NCI-H2227 (cell line): ENCODE results near the gene CTTNBP2.

ENCODE experiments used
- DNase-seq: peaks from one replicate; lab custom pipeline; 2025; ENCODE audit not compliant: unreplicated experiment; lab: John Stamatoyannopoulos, UW

CTTNBP2 gene

GRCh38 chr7:117873310-117874190 is at the start of gene CTTNBP2:
TSS of gene CTTNBP2 (minus strand) at chr7:117873441. CDS start at chr7:117873415, 26 bp downstream.
- peak; percentile 72 for DNase-seq

DNA sequence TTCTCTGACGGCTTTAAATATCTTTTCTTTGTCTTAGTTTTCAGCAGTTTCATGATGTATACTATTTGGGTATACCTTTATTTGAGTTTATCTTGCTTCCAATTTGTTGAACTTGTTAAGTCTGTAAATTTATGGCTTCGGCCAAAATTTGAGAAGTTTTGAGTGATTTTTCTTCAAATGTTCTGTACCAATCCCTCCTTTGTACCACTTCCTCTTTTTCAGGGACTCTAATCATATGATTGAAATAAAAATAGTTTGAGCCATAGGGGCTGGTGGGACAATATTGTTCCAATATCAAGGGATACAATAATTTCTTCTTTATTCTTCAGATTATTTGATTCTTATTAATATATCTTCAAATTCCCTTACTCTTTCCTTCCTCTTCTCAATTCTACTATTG is 43.1 kb upstream of the CTTNBP2 start:
- no peak for DNase-seq

- DNase-seq = no peak
Observed at GRCh38 chr7:117912421-117912820, 39.2 kb upstream of the CTTNBP2 start.

- DNase-seq = no peak
Observed at GRCh38 chr7:117908031-117908795, 35.0 kb upstream of the CTTNBP2 start.

DNA sequence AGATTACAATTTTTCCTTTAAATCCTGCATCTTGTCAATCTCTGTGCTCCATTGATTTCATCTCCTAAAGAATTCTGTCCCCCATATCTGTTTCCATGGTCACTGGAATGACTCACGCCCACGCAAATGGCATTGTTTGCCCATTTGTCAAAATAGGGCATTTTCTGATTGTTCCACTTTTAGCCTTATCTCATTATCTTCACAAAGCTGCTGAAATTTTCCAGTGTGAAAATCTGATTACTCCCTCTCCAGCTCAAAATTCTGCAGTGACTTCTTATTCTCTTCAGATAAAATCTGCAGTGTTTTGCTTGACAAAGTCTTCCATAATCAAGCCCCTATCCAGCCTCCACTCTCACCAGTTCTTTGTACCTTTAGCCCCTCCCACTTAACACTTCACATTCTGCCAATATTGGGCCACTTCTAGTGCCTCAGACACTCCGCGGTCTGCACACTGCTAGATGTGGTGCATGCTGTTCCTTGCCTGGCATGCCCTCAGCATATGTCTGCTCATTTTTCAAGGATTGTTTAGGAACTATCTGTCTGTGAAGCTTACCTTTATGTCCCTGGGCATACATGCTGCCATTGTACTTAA is 33.9 kb upstream of the CTTNBP2 start:
- no peak for DNase-seq

GRCh38 chr7:117902314-117902889 is 29.2 kb upstream of the CTTNBP2 start:
- DNase-seq = no peak

DNA sequence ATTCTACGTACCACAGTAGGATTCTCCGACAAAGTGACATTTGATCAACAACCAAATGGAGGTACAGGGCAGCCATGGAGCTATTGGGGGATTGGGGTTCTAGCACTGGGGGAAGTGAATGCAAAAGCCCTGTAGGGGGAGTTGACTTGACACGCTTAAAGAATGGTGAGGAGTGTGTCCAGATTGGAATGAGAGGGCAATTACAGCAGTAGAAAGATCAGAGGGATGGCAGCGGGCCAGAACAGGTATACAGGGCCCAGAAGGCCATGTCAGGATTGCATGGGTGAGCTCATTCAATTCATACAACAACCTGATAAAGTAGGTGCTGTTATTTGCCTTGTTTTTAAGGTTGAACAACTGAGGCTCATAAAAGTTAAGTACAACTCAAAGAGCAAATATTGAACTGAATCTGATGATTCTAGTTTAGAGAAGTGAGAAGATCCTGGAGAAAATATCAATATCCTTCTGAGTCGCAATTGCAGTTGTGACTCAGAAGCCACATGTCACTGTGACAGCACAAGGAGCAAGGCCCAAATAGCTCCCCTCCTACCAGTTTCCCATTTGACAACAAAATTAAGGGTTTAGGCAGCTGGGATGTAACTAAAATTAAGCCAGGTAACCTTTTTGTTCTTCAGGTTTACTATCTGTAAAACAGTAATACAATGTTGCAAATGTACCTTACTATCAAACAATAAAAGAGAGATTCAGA is 28.0 kb upstream of the CTTNBP2 start:
- no peak for DNase-seq

DNA sequence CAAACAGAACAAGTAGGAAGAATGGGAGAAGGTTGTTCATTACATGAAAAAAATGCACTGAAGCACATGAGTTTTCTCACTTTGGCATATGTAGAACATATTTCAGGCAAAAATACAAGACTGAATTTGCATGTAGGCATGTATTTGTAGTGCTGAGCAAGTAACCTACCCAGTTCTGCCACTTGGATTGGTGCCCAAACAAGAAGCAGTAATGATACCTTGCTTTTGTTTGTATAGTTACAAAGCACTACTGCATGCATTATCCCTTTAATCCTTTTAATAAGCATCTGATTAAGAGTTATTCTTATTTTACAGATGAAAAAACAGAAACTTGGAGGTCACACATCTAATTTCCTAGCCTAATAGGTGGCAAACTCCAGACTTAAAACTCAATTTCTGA is 23.1 kb upstream of the CTTNBP2 start:
- no peak for DNase-seq

DNA sequence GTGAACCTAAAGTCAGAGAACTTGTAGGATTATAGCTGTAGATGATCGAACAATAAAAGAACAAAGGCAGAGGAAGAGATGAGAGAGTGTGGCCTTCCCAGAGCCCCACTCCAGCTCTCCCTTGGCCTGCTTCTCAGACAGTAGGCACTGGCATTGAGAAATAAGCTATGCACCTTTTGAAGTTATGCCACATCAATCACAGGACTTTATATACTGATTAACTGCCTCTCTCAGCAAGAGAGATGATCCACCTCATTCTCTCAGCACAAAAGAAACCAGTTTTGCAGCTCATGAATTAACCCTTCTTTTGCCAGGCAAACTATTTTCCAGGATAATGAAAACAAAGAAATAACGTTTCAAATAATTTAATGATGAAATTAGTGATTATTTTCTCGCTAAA is 22.0 kb upstream of the CTTNBP2 start:
- no peak for DNase-seq

DNA sequence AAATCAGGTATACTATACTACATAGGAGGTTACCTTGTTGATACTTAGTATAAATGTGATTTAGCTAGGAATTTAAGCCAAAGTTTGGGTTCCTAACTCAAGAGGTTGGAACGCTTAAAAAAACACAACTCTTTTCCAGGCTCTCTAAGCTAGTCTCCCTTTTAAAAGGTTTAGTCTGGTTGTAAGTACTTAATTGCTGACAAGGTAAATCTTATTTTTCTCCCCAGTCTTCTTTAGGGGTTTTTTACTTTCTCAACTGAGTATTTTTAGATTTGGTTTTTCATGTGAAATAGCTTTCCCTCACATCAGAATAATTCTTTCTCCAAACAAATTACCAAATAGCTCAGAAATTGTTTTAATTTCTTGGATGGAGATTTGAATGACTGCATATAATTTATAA is 20.8 kb upstream of the CTTNBP2 start:
- DNase-seq = no peak

GRCh38 chr7:117892821-117893220 is 19.6 kb upstream of the CTTNBP2 start:
- DNase-seq = no peak

- no peak for DNase-seq
Observed at GRCh38 chr7:117889611-117890010, 16.4 kb upstream of the CTTNBP2 start.

DNA sequence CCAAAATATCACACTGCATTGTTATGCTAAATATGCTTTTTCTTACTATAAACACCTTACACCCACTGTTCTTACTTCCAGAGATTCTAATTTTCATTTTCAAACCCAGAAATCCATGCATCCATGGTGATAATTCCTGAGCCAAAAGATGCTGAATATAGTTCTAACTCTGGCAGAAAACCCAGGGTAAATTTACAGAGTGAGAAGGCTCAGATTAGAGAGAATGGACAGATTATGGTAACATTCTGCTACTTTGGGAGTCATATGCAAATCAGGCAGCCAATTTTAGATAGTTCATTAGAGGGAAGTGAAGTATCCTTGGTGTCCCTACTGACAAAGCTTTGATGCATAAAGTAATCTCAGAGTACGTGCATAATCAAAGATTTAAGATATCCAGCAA is 15.4 kb upstream of the CTTNBP2 start:
- DNase-seq = no peak

DNA sequence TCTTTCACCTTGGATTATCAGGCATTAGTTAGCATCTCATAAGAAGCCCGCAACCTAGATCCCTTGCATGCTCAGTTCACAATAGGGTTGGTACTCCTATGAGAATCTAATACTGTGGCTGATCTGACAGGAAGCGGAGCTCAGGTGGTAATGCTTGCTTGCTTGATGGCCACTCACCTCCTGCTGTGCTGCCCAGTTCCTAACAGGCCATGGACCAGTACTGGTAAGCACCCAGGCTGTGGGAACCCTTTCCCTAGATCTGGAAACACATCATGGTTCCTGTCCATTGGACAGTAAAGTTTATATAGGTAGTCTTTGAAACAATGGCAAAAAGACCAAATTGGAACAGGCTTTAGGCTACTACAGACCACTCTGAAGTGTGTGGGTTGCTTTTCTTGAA is 9.4 kb upstream of the CTTNBP2 start:
- DNase-seq = no peak

DNA sequence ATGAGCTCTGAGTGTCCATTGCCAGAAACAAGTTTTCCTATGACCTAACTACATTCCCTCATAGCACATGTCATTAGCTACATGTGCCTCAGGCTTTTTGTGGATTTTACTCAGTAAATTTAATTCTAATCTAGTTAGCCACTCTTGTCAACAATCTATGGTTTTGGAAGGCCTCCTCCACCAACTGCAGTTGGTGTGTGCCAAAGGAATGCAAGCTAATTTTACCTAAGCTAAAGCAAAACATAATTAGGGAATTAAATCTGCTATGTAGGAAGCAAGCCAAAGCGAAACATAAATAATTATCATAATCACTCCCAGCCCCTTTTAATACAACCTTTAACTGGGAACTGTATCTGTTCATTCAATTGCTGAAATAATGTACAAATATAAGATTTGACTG is 3.5 kb upstream of the CTTNBP2 start:
- no peak for DNase-seq

DNA sequence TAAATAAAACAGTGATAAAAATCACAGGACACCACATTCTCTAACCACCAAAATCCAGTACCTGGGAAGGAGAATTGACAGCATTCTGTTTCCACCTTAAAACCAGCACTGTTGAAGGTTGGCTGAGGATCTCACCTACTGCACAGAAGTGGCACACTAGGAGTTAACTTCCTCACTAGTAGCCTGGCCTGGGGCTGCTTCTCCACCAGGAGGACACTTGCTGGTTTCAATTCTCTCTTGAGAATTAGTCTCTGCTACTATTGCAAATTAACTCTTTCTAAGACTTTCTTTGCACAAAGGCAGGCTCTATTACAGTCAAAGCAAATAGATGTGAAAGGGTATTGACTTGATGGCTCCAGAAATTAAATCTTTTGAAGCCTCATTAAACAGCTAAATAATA is 2.3 kb upstream of the CTTNBP2 start:
- peak; percentile 42 for DNase-seq

GRCh38 chr7:117874191-117874700 is 1.0 kb upstream of the CTTNBP2 start:
- DNase-seq = no peak

GRCh38 chr7:117872561-117873309 is 506 bp downstream of the CTTNBP2 start:
- DNase-seq = peak; percentile 64

- peak; percentile 78 for DNase-seq
Observed at GRCh38 chr7:117871778-117872538, 1.3 kb downstream of the CTTNBP2 start.
